GM13977 (cell line): ENCODE data around the gene EPHA7.

Experiments
- DNase-seq: peaks from one replicate; pipeline ENCODE4 v3.0.0; 2012; ENCODE audit warnings: low spot score
- in situ Hi-C: fragments of 300-500 bp; cut with MboI; formaldehyde crosslinking; loops from one replicate; pipeline ENCODE4 v1.12.0; 2022; ENCODE audit warnings: low sequenced_read_pairs, low pct_unique_long_range_greater_than_20kb, mixed read lengths, inconsistent platforms; ENCODE audit not compliant: unreplicated experiment
- TF ChIP-seq, protein P1 (sequence below): IDR thresholded peaks from 2 replicates; pipeline ENCODE4 v1.5.1; 2012; ENCODE audit warnings: mild to moderate bottlenecking, control low read depth; ENCODE audit not compliant: insufficient read depth; ENCODE audit errors: extremely low read depth, missing control alignments

EPHA7 gene

DNA sequence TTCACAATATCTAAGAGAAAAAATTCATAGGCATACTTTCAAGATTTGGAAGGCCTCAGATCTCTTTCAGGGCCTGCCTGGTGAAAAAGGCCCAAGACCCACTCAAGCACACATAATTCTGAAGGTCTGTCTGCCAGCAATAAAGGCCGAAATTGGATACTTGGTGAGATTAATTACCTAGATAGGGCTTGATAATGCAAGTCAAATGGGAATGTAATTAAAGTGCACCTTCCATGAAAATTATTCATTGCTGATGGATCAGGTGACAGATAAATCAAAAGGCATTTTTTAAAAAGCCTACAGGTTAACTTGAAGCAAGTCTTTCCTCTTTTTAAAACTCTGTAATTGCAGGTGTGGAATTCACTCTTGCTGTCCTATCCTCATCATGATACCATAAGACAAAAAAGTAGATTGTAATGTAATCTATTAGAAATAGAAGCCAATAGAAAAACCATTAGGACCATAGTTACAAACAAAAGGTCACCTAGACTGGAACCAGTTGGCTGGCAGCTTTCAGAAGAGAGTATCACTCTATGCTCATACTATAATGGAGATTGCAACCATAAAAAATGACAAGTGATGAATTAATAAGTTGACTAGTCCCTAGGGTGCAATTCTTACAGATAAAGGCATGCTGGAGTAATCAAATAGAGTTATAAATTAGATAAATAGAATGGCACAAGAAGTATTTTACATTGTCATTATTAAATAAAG lies 77.3 kb downstream of the EPHA7 start:
- DNase-seq, result no peak
- in situ Hi-C loops, result no loop called here
- TF ChIP-seq, protein P1, sequence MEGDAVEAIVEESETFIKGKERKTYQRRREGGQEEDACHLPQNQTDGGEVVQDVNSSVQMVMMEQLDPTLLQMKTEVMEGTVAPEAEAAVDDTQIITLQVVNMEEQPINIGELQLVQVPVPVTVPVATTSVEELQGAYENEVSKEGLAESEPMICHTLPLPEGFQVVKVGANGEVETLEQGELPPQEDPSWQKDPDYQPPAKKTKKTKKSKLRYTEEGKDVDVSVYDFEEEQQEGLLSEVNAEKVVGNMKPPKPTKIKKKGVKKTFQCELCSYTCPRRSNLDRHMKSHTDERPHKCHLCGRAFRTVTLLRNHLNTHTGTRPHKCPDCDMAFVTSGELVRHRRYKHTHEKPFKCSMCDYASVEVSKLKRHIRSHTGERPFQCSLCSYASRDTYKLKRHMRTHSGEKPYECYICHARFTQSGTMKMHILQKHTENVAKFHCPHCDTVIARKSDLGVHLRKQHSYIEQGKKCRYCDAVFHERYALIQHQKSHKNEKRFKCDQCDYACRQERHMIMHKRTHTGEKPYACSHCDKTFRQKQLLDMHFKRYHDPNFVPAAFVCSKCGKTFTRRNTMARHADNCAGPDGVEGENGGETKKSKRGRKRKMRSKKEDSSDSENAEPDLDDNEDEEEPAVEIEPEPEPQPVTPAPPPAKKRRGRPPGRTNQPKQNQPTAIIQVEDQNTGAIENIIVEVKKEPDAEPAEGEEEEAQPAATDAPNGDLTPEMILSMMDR, result no peak

DNA sequence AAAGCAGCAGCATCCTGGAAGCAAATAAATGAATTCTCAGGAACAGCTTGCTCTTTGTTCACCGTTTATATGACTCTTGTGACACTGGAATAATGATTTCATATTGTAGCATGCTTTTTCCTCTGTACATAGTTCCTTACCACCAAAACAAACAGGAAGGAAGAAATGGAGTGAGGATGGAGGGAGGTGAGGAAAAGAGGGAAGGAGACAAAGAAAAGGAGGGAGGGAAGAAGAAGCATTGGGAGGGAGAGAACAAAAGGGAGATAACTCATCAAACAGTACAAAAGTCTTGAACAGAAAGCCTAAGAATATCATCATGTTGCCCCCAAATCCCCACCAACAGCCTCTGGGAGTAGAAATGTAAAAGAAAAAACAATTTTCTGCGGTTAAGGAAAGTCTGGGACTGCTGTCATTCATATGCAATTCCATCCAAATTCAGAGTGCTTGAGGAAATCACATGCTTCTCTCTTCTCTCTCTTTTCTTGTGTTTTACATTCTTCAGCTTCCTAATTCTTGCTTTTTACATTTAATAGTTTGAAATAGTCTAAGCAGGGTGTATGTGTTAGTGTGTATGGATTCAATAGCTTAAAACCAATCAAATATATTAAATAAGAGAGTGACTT lies 81.5 kb downstream of the EPHA7 start:
- TF ChIP-seq, protein P1, result no peak
- no peak for DNase-seq
- in situ Hi-C loops, result no loop called here

DNA sequence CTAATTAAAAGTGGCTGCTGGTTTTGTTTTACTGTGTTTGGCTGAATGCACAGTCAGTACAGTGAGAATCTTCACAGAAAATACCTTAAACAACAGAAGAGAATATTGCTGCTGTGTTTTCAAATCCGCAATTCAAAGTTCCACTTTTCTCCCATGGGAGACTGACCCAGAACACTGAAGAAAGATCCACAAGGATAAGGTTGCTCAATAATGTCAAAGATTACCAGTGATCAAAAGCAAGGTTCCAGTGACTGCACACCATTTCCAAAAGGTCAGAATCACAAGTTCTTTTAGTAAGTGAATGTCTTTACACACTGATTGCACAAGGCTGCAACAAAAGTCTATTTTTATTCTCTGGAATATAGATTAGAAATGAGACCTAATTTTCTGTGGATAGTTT lies 82.3 kb downstream of the EPHA7 start:
- no peak for DNase-seq
- in situ Hi-C loops, result no loop called here
- TF ChIP-seq, protein P1, result no peak

DNA sequence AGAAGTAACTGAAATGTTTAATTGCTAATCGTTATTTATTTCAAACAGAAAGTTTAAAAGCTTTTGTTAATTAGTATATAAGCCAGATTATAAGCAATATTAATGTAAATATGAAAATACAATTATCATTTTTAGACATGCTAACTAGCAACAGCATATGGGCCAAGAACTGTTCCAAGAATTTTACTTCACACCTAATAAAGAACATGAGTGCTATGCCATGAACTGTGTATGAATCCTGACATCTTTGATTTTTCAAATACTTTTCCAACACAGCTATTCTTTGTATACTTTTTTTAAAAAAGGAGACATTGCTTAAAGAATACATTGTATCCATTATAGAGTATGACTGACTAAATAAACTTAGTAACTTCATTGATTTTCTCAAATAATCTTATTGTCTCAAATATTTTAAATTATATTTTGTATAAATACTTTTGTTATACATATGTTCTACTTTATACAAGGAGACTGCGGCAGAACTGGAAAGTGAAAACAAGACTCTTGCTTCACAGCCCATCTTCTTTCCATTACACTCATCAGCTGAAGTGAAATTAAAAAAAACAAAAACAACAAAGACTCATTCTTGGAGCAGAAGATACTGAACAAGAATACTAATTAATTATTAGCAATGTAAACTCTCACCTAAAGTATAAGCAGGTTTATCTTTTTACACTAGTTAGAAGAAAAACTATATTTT lies 89.9 kb downstream of the EPHA7 start:
- in situ Hi-C loops, result no loop called here
- no peak for DNase-seq
- TF ChIP-seq, protein P1, result no peak

DNA sequence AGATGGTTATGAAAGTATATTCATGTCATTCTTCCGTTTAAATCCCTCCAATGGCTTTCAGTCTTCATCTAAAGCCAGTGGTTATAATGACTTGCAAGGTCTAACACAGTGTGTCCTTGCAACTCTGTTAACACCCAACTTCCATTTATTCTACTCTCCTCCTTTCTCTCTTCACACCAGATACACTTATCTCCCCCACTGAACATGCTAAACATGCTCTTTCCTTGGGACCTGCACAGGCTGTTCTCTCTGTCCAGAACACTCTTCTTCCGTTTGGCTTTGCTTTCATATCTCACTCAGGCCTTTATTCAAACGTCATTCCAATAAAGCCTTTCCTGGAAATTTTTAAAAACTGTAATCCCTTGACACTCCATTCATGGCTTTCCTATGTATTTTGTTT lies 91.5 kb downstream of the EPHA7 start:
- in situ Hi-C loops, result no loop called here

DNA sequence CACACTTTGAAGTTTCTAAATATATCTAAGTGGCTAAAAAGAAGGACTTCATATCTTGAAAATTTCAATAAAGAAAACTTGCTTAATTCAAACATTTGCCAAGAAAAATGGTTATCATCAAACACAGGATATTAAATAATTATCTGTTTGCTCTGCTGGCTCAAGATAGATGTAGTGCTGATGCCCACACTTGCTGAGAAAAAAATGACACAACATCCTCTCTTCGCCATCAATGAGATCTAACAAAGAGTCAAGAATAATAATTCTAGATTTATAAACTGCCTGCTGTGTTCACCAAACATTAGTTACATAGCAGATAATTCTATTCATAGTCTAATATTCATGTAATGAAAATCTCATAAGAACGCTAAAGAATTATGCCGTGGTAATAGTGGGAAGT lies 93.6 kb downstream of the EPHA7 start:
- DNase-seq, result no peak
- in situ Hi-C loops, result no loop called here
- TF ChIP-seq, protein P1, result no peak

More for the DNA sequence above, 91.5 kb downstream of the EPHA7 start:
- TF ChIP-seq, protein P1, result no peak
- DNase-seq, result no peak
